GM21381 (cell line): Measurements from ENCODE around the gene SMAGP.
"Not testable (repeated sequence)": the region's sequence is repeated elsewhere in the genome, so short reads cannot be mapped to it uniquely, and the experiment has no call there.

Experiments
- ATAC-seq: cut with Tn5 transposase; IDR thresholded peaks from one replicate; pipeline ENCODE4 v1.9.1; 2021; ENCODE audit warnings: mild to moderate bottlenecking, moderate library complexity; ENCODE audit not compliant: unreplicated experiment

Gene SMAGP

GRCh38 chr12:51265024-51265423, 5.2 kb downstream of the SMAGP start:
- peak; percentile 52 for ATAC-seq

- no peak for ATAC-seq
Measured at GRCh38 chr12:51264297-51264696, 5.9 kb downstream of the SMAGP start.

GRCh38 chr12:51263341-51263740, 6.9 kb downstream of the SMAGP start:
- ATAC-seq: no peak

- ATAC-seq: no peak
Measured at GRCh38 chr12:51262758-51263177, 7.4 kb downstream of the SMAGP start.

GRCh38 chr12:51259600-51259999, 10.6 kb downstream of the SMAGP start:
- not testable (repeated sequence) for ATAC-seq

- no peak for ATAC-seq
Measured at GRCh38 chr12:51254536-51254935, 15.7 kb downstream of the SMAGP start.

GRCh38 chr12:51253276-51253675, 16.9 kb downstream of the SMAGP start:
- no peak for ATAC-seq

- ATAC-seq: no peak
Measured at GRCh38 chr12:51247523-51248206, 22.6 kb downstream of the SMAGP start.

GRCh38 chr12:51246254-51246853, 23.9 kb downstream of the SMAGP start:
- ATAC-seq: no peak

- no peak for ATAC-seq
Measured at GRCh38 chr12:51245476-51246253, 24.6 kb downstream of the SMAGP start.

- ATAC-seq: no peak
Measured at GRCh38 chr12:51244269-51244668, 25.9 kb downstream of the SMAGP start.

GRCh38 chr12:51242876-51243275, 27.3 kb downstream of the SMAGP start:
- no peak for ATAC-seq

GRCh38 chr12:51242120-51242519, 28.1 kb downstream of the SMAGP start:
- no peak for ATAC-seq

- ATAC-seq: no peak
Measured at GRCh38 chr12:51240971-51241370, 29.2 kb downstream of the SMAGP start.

GRCh38 chr12:51238510-51239334, 31.5 kb downstream of the SMAGP start, which contains the start of gene DAZAP2:
TSS of gene DAZAP2 (plus strand) at chr12:51238826. CDS start at chr12:51238908, 82 bp downstream.
- ATAC-seq: peak; percentile 90

- ATAC-seq: peak; percentile 4
Measured at GRCh38 chr12:51238037-51238509, 32.1 kb downstream of the SMAGP start.

GRCh38 chr12:51234530-51234929, 35.7 kb downstream of the SMAGP start:
- no peak for ATAC-seq

GRCh38 chr12:51232642-51233041, 37.6 kb downstream of the SMAGP start:
- no peak for ATAC-seq

- no peak for ATAC-seq
Measured at GRCh38 chr12:51229116-51229809, 41.0 kb downstream of the SMAGP start.

- no peak for ATAC-seq
Measured at GRCh38 chr12:51227962-51228361, 42.3 kb downstream of the SMAGP start.
